ENCODE data around the gene CYP1B1. TPM values are rescaled to one million over a fixed set of nuclear protein-coding genes. Genes with fewer than 3 reads are reported as not detected.

Gene CYP1B1
- total RNA-seq, 1 experiment from 2014 or later: 2.6 TPM

DNA sequence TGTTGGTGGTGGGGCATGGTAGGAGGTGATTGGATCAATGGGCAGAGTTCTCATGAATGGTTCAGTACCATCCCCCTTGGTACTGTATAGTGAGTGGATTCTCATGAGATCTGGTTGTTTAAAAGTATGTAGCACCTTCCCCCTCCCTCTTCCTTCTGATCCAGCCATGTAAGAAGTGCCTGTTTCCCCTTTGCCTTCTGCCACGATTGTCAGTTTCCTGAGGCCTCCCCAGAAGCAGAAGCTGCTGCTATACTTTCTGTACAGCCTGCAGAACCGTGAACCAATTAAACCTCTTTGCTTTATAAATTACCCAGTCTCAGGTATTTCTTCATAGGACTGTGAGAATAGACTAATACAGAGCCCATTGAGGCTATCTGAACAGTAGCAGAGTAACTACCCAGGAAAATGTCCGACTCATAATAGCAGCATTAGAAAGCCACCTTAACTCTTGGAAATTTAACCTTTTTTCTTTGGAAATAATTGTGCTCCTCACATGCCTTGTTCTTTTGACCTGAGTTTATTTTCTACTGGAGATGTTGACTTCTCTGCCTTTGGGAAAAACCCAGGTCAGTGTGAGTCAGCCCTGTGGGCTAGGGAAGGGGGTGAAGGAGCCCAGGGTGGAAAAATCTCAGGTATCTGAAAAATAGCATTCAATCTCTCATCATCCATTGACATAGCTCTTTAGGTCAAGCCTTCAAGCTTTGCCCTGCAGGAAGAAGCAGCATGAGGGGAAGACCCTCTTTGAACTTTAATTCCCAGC, 18.1 kb downstream of the CYP1B1 start:
- H4K20me1 ChIP-seq (ENCODE audit: insufficient read depth): no peaks in the 10 kb centered on the region
- TF ChIP-seq ZFX (IDR thresholded peaks at IDR 0.05) (no peak), SP1 (IDR thresholded peaks at IDR 0.05; ENCODE audit: low read depth) (no peak), RAD21 (IDR thresholded peaks at IDR 0.05; ENCODE audit: low read depth) (no peak), EZH2 (IDR thresholded peaks at IDR 0.05) (no peak), TCF7L2 (IDR thresholded peaks at IDR 0.05; ENCODE audit: borderline replicate concordance, extremely low read depth, insufficient read depth, insufficient read length) (no peak), ATF3 (IDR thresholded peaks at IDR 0.05) (no peak), POLR2A (IDR thresholded peaks at IDR 0.05; ENCODE audit: borderline replicate concordance, extremely low read depth, insufficient read depth, insufficient read length) (no peak)
- no peaks in the 10 kb centered on the region for H3K27me3 ChIP-seq (ENCODE audit: insufficient read depth, low read length)
- H3K4me3 ChIP-seq (replicated peaks in 1 of 2; ENCODE audit: low read depth in 1 of 2, low read length in 2 of 2): no peak overlapping the region
- no peak overlapping the region for H3K4me2 ChIP-seq (ENCODE audit: low read length)
- no peak overlapping the region for H3K9ac ChIP-seq (ENCODE audit: low read length)
- ChIA-PET CTCF (no interaction called here), POLR2A (no interaction called here), RAD21 (ENCODE audit: low non-redundant PET in 1 of 2, low total read pairs in 2 of 2, uncharacterized antibody in 2 of 2, unreplicated experiment in 2 of 2) (no interaction called here)
- no peaks in the 10 kb centered on the region for H3K9me3 ChIP-seq (ENCODE audit: control insufficient read depth in 1 of 2, insufficient read depth in 1 of 2, low read depth in 1 of 2, low read length in 2 of 2)
- DNase-seq (ENCODE audit: low read depth, low spot score): no peak
- H3K36me3 ChIP-seq (ENCODE audit: control insufficient read depth in 1 of 2, insufficient read depth in 2 of 2, low read length in 2 of 2): no peaks in the 10 kb centered on the region
- intact Hi-C loops (cut with micrococcal nuclease): no loop called here
- no peaks in the 10 kb centered on the region for H3K9me2 ChIP-seq (ENCODE audit: insufficient read depth)
- H3K27ac ChIP-seq (ENCODE audit: low read depth, low read length): no peak overlapping the region
- no peaks in the 10 kb centered on the region for H3K79me2 ChIP-seq (ENCODE audit: insufficient read depth, low read length)
- no TSS peak for BruUV-seq (replicated peaks)
- ATAC-seq: no peak
- no peaks in the 10 kb centered on the region; a peak in 1 of 4 replicates for H3K4me1 ChIP-seq (ENCODE audit: control insufficient read depth in 1 of 2, insufficient read depth in 2 of 2, low read length in 2 of 2)
- no peak overlapping the region for H2AFZ ChIP-seq (ENCODE audit: low read depth, low read length, poor library complexity, severe bottlenecking)

GRCh38 chr2:38056216-38056615, 19.7 kb downstream of the CYP1B1 start:
- ChIA-PET RAD21 (ENCODE audit: low non-redundant PET in 1 of 2, low total read pairs in 2 of 2, uncharacterized antibody in 2 of 2, unreplicated experiment in 2 of 2) (no interaction called here), POLR2A (no interaction called here), CTCF (no interaction called here)
- ATAC-seq (no peak), DNase-seq (ENCODE audit: low read depth, low spot score) (no peak)
- Histone ChIP-seq H3K4me2 (ENCODE audit: low read length) (no peak overlapping the region), H3K4me3 (replicated peaks in 1 of 2; ENCODE audit: low read depth in 1 of 2, low read length in 2 of 2) (no peak overlapping the region), H3K9ac (ENCODE audit: low read length) (no peak overlapping the region), H3K36me3 (ENCODE audit: control insufficient read depth in 1 of 2, insufficient read depth in 2 of 2, low read length in 2 of 2) (no peaks in the 10 kb centered on the region), H3K79me2 (ENCODE audit: insufficient read depth, low read length) (no peaks in the 10 kb centered on the region), H3K4me1 (ENCODE audit: control insufficient read depth in 1 of 2, insufficient read depth in 2 of 2, low read length in 2 of 2) (no peaks in the 10 kb centered on the region; a peak in 1 of 4 replicates), H2AFZ (ENCODE audit: low read depth, low read length, poor library complexity, severe bottlenecking) (no peak overlapping the region), H3K27ac (ENCODE audit: low read depth, low read length) (no peak overlapping the region), H4K20me1 (ENCODE audit: insufficient read depth) (no peaks in the 10 kb centered on the region), H3K9me3 (ENCODE audit: control insufficient read depth in 1 of 2, insufficient read depth in 1 of 2, low read depth in 1 of 2, low read length in 2 of 2) (no peaks in the 10 kb centered on the region), H3K9me2 (ENCODE audit: insufficient read depth) (no peaks in the 10 kb centered on the region), H3K27me3 (ENCODE audit: insufficient read depth, low read length) (no peaks in the 10 kb centered on the region)
- intact Hi-C loops (cut with micrococcal nuclease): no loop called here
- TF ChIP-seq ZNF274 (IDR thresholded peaks at IDR 0.05; ENCODE audit: low read depth, low read length) (no peak), SP1 (IDR thresholded peaks at IDR 0.05; ENCODE audit: low read depth) (no peak), TCF7L2 (IDR thresholded peaks at IDR 0.05; ENCODE audit: borderline replicate concordance, extremely low read depth, insufficient read depth, insufficient read length) (no peak), SRF (IDR thresholded peaks at IDR 0.05; ENCODE audit: low read depth) (no peak), RAD21 (IDR thresholded peaks at IDR 0.05; ENCODE audit: low read depth) (no peak), EZH2 (IDR thresholded peaks at IDR 0.05) (no peak), ATF3 (IDR thresholded peaks at IDR 0.05) (no peak), FOSL1 (IDR thresholded peaks at IDR 0.05; ENCODE audit: low read depth) (no peak), EGR1 (IDR thresholded peaks at IDR 0.05; ENCODE audit: low read depth) (no peak), ZFX (IDR thresholded peaks at IDR 0.05) (no peak)
- TF ChIP-seq, protein P1, sequence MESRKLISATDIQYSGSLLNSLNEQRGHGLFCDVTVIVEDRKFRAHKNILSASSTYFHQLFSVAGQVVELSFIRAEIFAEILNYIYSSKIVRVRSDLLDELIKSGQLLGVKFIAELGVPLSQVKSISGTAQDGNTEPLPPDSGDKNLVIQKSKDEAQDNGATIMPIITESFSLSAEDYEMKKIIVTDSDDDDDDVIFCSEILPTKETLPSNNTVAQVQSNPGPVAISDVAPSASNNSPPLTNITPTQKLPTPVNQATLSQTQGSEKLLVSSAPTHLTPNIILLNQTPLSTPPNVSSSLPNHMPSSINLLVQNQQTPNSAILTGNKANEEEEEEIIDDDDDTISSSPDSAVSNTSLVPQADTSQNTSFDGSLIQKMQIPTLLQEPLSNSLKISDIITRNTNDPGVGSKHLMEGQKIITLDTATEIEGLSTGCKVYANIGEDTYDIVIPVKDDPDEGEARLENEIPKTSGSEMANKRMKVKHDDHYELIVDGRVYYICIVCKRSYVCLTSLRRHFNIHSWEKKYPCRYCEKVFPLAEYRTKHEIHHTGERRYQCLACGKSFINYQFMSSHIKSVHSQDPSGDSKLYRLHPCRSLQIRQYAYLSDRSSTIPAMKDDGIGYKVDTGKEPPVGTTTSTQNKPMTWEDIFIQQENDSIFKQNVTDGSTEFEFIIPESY (IDR thresholded peaks at IDR 0.05; ENCODE audit: extremely low read depth, insufficient replicate concordance, low read length): no peak
- no TSS peak for BruUV-seq (replicated peaks)
